ENCODE results near the gene PRKCA. TPM values are rescaled to one million over a fixed set of nuclear protein-coding genes. Genes with fewer than 3 reads are reported as not detected.

The PRKCA gene
- total and polyA plus RNA-seq, 10 of the 15 experiments (the other 5 are each of a cell fraction or from before 2014, with no cell fraction given): 0.11 to 14.6 (median 0.72) TPM

DNA sequence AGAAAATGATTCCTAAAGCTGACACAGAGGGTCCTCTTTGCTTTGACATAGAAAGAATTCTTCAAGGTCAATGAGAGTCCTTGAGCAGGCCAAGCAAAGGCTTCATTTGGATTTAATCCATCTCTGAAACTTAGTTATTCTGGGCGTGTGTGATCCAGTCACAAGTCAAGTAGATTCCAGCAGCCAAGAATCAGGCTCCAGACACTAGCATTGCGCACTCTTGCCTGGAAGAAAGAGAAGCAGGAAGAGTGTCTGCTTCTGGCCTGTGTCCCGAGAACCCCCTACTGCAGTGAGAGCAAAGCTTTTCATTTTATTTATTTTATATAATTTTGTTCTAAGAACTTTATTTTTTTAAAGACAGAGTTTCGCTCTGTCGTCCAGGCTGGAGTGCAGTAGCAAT, 444.3 kb downstream of the PRKCA start:
- Histone ChIP-seq H3K27ac (ENCODE audit: control insufficient read depth, insufficient read depth) (no peak overlapping the region), H4K20me1 (ENCODE audit: control insufficient read depth, insufficient read depth) (no peaks in the 10 kb centered on the region), H3K36me3 (ENCODE audit: control insufficient read depth in 2 of 2, insufficient read depth in 2 of 2, low read length in 1 of 2) (no peaks in the 10 kb centered on the region), H3K4me1 (ENCODE audit: control insufficient read depth, insufficient read depth, low read length) (no peaks in the 10 kb centered on the region), H3K9ac (ENCODE audit: control insufficient read depth, insufficient read depth, low read length) (no peak overlapping the region), H3K79me2 (ENCODE audit: control insufficient read depth, insufficient read depth, low read length) (no peaks in the 10 kb centered on the region), H3K9me3 (replicated peaks; ENCODE audit: control insufficient read depth, insufficient read depth, low read length) (no peaks in the 10 kb centered on the region), H3K4me2 (ENCODE audit: control insufficient read depth, insufficient read depth) (no peak overlapping the region), H3K4me3 (no peak overlapping the region), H3K27me3 (replicated peaks in 1 of 2; ENCODE audit: control insufficient read depth in 2 of 2, insufficient read depth in 2 of 2, low read length in 1 of 2) (no peaks in the 10 kb centered on the region), H2AFZ (ENCODE audit: control insufficient read depth, low read depth, low read length) (no peak overlapping the region)
- BruUV-seq (replicated peaks): no TSS peak
- no peak for ATAC-seq
- ChIA-PET POLR2A (no interaction called here), CTCF (no interaction called here), SMC1A (ENCODE audit: uncharacterized antibody, unreplicated experiment) (no interaction called here), RAD21 (ENCODE audit: unreplicated experiment) (no interaction called here)
- FAIRE-seq: no peak
- in situ Hi-C loops (cut with MboI) (no loop called here), intact Hi-C loops (cut with micrococcal nuclease; ENCODE audit: unreplicated experiment) (no loop called here)
- WGBS (ENCODE audit: insufficient coverage, insufficient replicate concordance, low lambda C conversion rate, missing lambda C conversion rate): 37% methylated on average over 5 of the region's 5 CpGs
- DNase-seq (ENCODE audit: low read depth, low spot score): no peak
- TF ChIP-seq, protein P1, sequence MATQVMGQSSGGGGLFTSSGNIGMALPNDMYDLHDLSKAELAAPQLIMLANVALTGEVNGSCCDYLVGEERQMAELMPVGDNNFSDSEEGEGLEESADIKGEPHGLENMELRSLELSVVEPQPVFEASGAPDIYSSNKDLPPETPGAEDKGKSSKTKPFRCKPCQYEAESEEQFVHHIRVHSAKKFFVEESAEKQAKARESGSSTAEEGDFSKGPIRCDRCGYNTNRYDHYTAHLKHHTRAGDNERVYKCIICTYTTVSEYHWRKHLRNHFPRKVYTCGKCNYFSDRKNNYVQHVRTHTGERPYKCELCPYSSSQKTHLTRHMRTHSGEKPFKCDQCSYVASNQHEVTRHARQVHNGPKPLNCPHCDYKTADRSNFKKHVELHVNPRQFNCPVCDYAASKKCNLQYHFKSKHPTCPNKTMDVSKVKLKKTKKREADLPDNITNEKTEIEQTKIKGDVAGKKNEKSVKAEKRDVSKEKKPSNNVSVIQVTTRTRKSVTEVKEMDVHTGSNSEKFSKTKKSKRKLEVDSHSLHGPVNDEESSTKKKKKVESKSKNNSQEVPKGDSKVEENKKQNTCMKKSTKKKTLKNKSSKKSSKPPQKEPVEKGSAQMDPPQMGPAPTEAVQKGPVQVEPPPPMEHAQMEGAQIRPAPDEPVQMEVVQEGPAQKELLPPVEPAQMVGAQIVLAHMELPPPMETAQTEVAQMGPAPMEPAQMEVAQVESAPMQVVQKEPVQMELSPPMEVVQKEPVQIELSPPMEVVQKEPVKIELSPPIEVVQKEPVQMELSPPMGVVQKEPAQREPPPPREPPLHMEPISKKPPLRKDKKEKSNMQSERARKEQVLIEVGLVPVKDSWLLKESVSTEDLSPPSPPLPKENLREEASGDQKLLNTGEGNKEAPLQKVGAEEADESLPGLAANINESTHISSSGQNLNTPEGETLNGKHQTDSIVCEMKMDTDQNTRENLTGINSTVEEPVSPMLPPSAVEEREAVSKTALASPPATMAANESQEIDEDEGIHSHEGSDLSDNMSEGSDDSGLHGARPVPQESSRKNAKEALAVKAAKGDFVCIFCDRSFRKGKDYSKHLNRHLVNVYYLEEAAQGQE (IDR thresholded peaks at IDR 0.05; ENCODE audit: low read depth, low read length): no peak
- TF ChIP-seq ATF7 (IDR thresholded peaks at IDR 0.05; ENCODE audit: low read depth): no peak
- TF ChIP-seq MXI1 (IDR thresholded peaks at IDR 0.05; ENCODE audit: low read depth, low read length): no peak
- no peak for TF ChIP-seq IKZF1 (conservative IDR thresholded peaks at IDR 0.05)
- TF ChIP-seq PAX8 (IDR thresholded peaks at IDR 0.05): no peak
- no peak for TF ChIP-seq CEBPB (IDR thresholded peaks at IDR 0.05; ENCODE audit: borderline replicate concordance in 1 of 2, low read depth in 2 of 2, low read length in 2 of 2)
- no peak for TF ChIP-seq STAT1 (conservative IDR thresholded peaks at IDR 0.05)
- TF ChIP-seq CHD2 (IDR thresholded peaks at IDR 0.05; ENCODE audit: borderline replicate concordance, low read depth, low read length): no peak
- no peak for TF ChIP-seq MTA3 (IDR thresholded peaks at IDR 0.05; ENCODE audit: borderline replicate concordance, low read length)
- TF ChIP-seq, protein P2, sequence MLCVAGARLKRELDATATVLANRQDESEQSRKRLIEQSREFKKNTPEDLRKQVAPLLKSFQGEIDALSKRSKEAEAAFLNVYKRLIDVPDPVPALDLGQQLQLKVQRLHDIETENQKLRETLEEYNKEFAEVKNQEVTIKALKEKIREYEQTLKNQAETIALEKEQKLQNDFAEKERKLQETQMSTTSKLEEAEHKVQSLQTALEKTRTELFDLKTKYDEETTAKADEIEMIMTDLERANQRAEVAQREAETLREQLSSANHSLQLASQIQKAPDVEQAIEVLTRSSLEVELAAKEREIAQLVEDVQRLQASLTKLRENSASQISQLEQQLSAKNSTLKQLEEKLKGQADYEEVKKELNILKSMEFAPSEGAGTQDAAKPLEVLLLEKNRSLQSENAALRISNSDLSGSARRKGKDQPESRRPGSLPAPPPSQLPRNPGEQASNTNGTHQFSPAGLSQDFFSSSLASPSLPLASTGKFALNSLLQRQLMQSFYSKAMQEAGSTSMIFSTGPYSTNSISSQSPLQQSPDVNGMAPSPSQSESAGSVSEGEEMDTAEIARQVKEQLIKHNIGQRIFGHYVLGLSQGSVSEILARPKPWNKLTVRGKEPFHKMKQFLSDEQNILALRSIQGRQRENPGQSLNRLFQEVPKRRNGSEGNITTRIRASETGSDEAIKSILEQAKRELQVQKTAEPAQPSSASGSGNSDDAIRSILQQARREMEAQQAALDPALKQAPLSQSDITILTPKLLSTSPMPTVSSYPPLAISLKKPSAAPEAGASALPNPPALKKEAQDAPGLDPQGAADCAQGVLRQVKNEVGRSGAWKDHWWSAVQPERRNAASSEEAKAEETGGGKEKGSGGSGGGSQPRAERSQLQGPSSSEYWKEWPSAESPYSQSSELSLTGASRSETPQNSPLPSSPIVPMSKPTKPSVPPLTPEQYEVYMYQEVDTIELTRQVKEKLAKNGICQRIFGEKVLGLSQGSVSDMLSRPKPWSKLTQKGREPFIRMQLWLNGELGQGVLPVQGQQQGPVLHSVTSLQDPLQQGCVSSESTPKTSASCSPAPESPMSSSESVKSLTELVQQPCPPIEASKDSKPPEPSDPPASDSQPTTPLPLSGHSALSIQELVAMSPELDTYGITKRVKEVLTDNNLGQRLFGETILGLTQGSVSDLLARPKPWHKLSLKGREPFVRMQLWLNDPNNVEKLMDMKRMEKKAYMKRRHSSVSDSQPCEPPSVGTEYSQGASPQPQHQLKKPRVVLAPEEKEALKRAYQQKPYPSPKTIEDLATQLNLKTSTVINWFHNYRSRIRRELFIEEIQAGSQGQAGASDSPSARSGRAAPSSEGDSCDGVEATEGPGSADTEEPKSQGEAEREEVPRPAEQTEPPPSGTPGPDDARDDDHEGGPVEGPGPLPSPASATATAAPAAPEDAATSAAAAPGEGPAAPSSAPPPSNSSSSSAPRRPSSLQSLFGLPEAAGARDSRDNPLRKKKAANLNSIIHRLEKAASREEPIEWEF (IDR thresholded peaks at IDR 0.05; ENCODE audit: insufficient replicate concordance, low read depth, low read length): no peak
- no peak for TF ChIP-seq EZH2 (IDR thresholded peaks at IDR 0.05; ENCODE audit: borderline replicate concordance, control insufficient read depth, low read depth, low read length)
- no peak for TF ChIP-seq ASH2L (IDR thresholded peaks at IDR 0.05; ENCODE audit: borderline replicate concordance, low read depth)
- no peak for TF ChIP-seq TCF7 (IDR thresholded peaks at IDR 0.05; ENCODE audit: borderline replicate concordance)
- no peak for TF ChIP-seq RAD51 (IDR thresholded peaks at IDR 0.05)
- no peak for TF ChIP-seq KDM1A (IDR thresholded peaks at IDR 0.05; ENCODE audit: borderline replicate concordance)
- TF ChIP-seq, protein P3, sequence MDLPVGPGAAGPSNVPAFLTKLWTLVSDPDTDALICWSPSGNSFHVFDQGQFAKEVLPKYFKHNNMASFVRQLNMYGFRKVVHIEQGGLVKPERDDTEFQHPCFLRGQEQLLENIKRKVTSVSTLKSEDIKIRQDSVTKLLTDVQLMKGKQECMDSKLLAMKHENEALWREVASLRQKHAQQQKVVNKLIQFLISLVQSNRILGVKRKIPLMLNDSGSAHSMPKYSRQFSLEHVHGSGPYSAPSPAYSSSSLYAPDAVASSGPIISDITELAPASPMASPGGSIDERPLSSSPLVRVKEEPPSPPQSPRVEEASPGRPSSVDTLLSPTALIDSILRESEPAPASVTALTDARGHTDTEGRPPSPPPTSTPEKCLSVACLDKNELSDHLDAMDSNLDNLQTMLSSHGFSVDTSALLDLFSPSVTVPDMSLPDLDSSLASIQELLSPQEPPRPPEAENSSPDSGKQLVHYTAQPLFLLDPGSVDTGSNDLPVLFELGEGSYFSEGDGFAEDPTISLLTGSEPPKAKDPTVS (IDR thresholded peaks at IDR 0.05; ENCODE audit: low read depth, low read length): no peak

Measured in GM12878 (cell line).